Loucy (cell line): ENCODE measurements around the gene PLCH1.

Experiments used
- CTCF ChIP-seq: fragments of 200-600 bp; sonication (generic); conservative IDR thresholded peaks from 2 replicates; pipeline ENCODE4 v1.5.1; 2014; ENCODE audit warnings: mild to moderate bottlenecking, antibody characterized with exemption, low read length
- EZH2phosphoT487 ChIP-seq: fragments of 200-600 bp; IDR thresholded peaks from 2 replicates; pipeline ENCODE4 v1.6.1; 2018; ENCODE audit warnings: antibody characterized with exemption, mild to moderate bottlenecking, moderate library complexity, borderline replicate concordance

GRCh38 chr3:155420406-155420805 lies 324.5 kb downstream of the PLCH1 start:
- TF ChIP-seq CTCF (no peak), EZH2phosphoT487 (no peak)
